HEK293 (cell line): ENCODE results near the gene PRPSAP2.
"Not testable (repeated sequence)": the region's sequence is repeated elsewhere in the genome, so short reads cannot be mapped to it uniquely, and the experiment has no call there.

Experiments
- CTCF ChIP-seq: fragments of 450-650 bp; formaldehyde crosslinking; IDR thresholded peaks from 2 replicates; pipeline ENCODE4 v1.5.1; 2016; ENCODE audit warnings: missing biosample characterization, missing genetic modification characterization
- GLI4 ChIP-seq: fragments of 450-650 bp; formaldehyde crosslinking; IDR thresholded peaks from 2 replicates; pipeline ENCODE4 v1.5.1; 2016; ENCODE audit warnings: missing biosample characterization, missing genetic modification characterization
- PBX3 ChIP-seq: sonication (generic); formaldehyde crosslinking; IDR thresholded peaks from 2 replicates; pipeline ENCODE4 v1.8.1; 2022; ENCODE audit warnings: mild to moderate bottlenecking, moderate library complexity, missing genetic modification reagents
- REST ChIP-seq: fragments of 450-650 bp; formaldehyde crosslinking; IDR thresholded peaks from 2 replicates; pipeline ENCODE4 v1.5.1; 2016; ENCODE audit warnings: missing biosample characterization, missing genetic modification characterization
- ZNF274 ChIP-seq, 2 experiments: fragments of 200-500 bp in 1 of 2; fragments of 450-650 bp in 1 of 2; sonication (Bioruptor generic) in 1 of 2; formaldehyde crosslinking in 1 of 2; IDR thresholded peaks; 2 replicates each; pipeline versions ENCODE4 v1.5.1 to v1.6.1; 2014 to 2016; ENCODE audit warnings: borderline replicate concordance in 1 of 2, inconsistent platforms in 1 of 2, low read length in 1 of 2, missing biosample characterization in 1 of 2, missing genetic modification characterization in 1 of 2
- ZNF677 ChIP-seq: fragments of 450-650 bp; IDR thresholded peaks from 2 replicates; pipeline ENCODE4 v1.5.0; 2018; ENCODE audit warnings: missing biosample characterization, mild to moderate bottlenecking, missing genetic modification characterization, moderate library complexity
- TF ChIP-seq, protein P1 (sequence below): fragments of 450-650 bp; formaldehyde crosslinking; IDR thresholded peaks from 2 replicates; pipeline ENCODE4 v1.5.1; 2017; ENCODE audit warnings: missing biosample characterization, missing genetic modification characterization

DNA sequence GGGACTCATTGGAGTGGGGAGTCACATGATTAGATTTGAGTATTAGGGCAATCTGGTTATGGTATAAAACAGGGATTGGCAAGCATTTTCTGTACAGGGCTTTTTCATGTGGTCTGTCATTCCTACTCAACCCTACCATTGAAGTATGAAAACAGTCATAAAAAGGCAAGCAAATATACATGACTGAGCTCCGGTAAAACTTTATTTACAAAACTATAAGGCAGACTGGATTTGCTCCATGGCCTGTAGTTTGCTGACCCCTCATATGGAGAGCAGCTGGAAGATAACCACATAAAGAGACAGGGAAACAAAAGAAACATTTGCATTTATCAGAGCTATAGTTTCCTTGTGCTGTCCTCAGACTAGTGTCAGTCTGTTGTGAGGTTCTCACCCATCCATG, 30.3 kb upstream of the PRPSAP2 start:
- not testable (repeated sequence) for TF ChIP-seq CTCF (tag by site-specific recombination); GLI4; REST (tag by site-specific recombination); ZNF274 (IDR thresholded peaks at IDR 0.05; ENCODE audit: low read length); ZNF274 (tag by site-specific recombination; IDR thresholded peaks at IDR 0.05; ENCODE audit: borderline replicate concordance); PBX3 (CRISPR knock-in tag); ZNF677 (tag by site-specific recombination)
- TF ChIP-seq, protein P1, sequence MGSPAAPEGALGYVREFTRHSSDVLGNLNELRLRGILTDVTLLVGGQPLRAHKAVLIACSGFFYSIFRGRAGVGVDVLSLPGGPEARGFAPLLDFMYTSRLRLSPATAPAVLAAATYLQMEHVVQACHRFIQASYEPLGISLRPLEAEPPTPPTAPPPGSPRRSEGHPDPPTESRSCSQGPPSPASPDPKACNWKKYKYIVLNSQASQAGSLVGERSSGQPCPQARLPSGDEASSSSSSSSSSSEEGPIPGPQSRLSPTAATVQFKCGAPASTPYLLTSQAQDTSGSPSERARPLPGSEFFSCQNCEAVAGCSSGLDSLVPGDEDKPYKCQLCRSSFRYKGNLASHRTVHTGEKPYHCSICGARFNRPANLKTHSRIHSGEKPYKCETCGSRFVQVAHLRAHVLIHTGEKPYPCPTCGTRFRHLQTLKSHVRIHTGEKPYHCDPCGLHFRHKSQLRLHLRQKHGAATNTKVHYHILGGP (tag by site-specific recombination) = not testable (repeated sequence)
